Mesenteric fat pad (tissue), 1 donor: Measurements from ENCODE around the gene PPIL4. TPM values are rescaled to one million over a fixed set of nuclear protein-coding genes. Genes with fewer than 3 reads are reported as not detected.
"Not testable (repeated sequence)": the region's sequence is repeated elsewhere in the genome, so short reads cannot be mapped to it uniquely, and the experiment has no call there.

Source experiments
- DNase-seq: peaks from one replicate; pipeline ENCODE4 v3.0.0-alpha.2; 2020; ENCODE audit warnings: low spot score
- total RNA-seq: library from RNA; stranded (reverse); fragmentation: NEBNext Ultra II Directional; extraction: Animal tissue kit (Norgen Biotek cat#: 25700); gene quantifications from one replicate; pipeline ENCODE4 v1.2.1, GENCODE V29; 2021
- donor health status: DM: yes; HTN: yes; CAD: no.

PPIL4 gene
- total RNA-seq, 1 donor from 2014 or later, result 23.0 TPM

- not testable (repeated sequence) for DNase-seq
Measured at GRCh38 chr6:149462712-149463111, 83.1 kb downstream of the PPIL4 start.

GRCh38 chr6:149461670-149462069 is 84.2 kb downstream of the PPIL4 start:
- no peak for DNase-seq

GRCh38 chr6:149460249-149460648 is 85.6 kb downstream of the PPIL4 start:
- not testable (repeated sequence) for DNase-seq

- DNase-seq, result no peak
Measured at GRCh38 chr6:149459761-149460160, 86.1 kb downstream of the PPIL4 start.

GRCh38 chr6:149458806-149459205 is 87.0 kb downstream of the PPIL4 start:
- DNase-seq, result no peak

- no peak for DNase-seq
Measured at GRCh38 chr6:149458196-149458595, 87.6 kb downstream of the PPIL4 start.

GRCh38 chr6:149457316-149457884 is 88.4 kb downstream of the PPIL4 start:
- no peak for DNase-seq

GRCh38 chr6:149456311-149457021 is 89.4 kb downstream of the PPIL4 start:
- no peak for DNase-seq

- DNase-seq, result no peak
Measured at GRCh38 chr6:149455031-149455732, 90.7 kb downstream of the PPIL4 start.

Other genes with a start within 250 kb of the PPIL4 start
- 58.3 TPM for gene TAB2, start 228.3 kb downstream of the PPIL4 start, total RNA-seq
- gene SUMO4, start 145.8 kb downstream of the PPIL4 start, total RNA-seq, result 1.2 TPM
- gene ZC3H12D, start 61.0 kb downstream of the PPIL4 start, total RNA-seq, result 3.0 TPM
- gene GINM1, start 20.3 kb upstream of the PPIL4 start, total RNA-seq, result 53.5 TPM
- gene KATNA1, start 102.7 kb upstream of the PPIL4 start, total RNA-seq, result 16.5 TPM
- gene LATS1, start 172.1 kb upstream of the PPIL4 start, total RNA-seq, result 25.7 TPM
- 29.9 TPM for gene NUP43, start 200.5 kb upstream of the PPIL4 start, total RNA-seq
- 78.7 TPM for gene PCMT1, start 203.7 kb upstream of the PPIL4 start, total RNA-seq